Neural cell (in vitro differentiated cells): Measurements from ENCODE around the gene E2F2. TPM values are rescaled to one million over a fixed set of nuclear protein-coding genes. Genes with fewer than 3 reads are reported as not detected.

Experiments used
- H2AFZ ChIP-seq: fragments of 200-600, 300-800 bp; sonication (generic), shearing (Covaris generic); 2 replicates; pipeline ENCODE4 v1.6.0; 2014; ENCODE audit warnings: low read depth, mild to moderate bottlenecking, antibody characterized with exemption, low read length, moderate library complexity
- H3F3A ChIP-seq: fragments of 200-600 bp; shearing (Covaris generic); 2 replicates; pipeline ENCODE4 v1.6.1; 2016; ENCODE audit warnings: mild to moderate bottlenecking, moderate library complexity, mixed read lengths, antibody characterized with exemption, low read length; ENCODE audit not compliant: insufficient read depth, poor library complexity, severe bottlenecking
- H3K27ac ChIP-seq: fragments of 200-600, 300-800 bp; sonication (generic), shearing (Covaris generic); 2 replicates; pipeline ENCODE4 v1.5.1; 2014; ENCODE audit warnings: mild to moderate bottlenecking, low read length, moderate library complexity
- H3K27me3 ChIP-seq: fragments of 300-800, 200-600 bp; sonication (generic), shearing (Covaris generic); 2 replicates; pipeline ENCODE4 v1.6.0; 2014; ENCODE audit warnings: mild to moderate bottlenecking, low read depth, low read length, moderate library complexity; ENCODE audit not compliant: insufficient read depth
- H3K36me3 ChIP-seq: fragments of 300-800, 200-600 bp; sonication (generic), shearing (Covaris generic); 2 replicates; pipeline ENCODE4 v1.5.1; 2014; ENCODE audit warnings: mild to moderate bottlenecking, antibody characterized with exemption, low read length, moderate library complexity; ENCODE audit not compliant: insufficient read depth
- H3K4me2 ChIP-seq: fragments of 300-800, 200-600 bp; sonication (generic), shearing (Covaris generic); 2 replicates; pipeline ENCODE4 v1.6.0; 2014; ENCODE audit warnings: mild to moderate bottlenecking, low read length
- H3K4me3 ChIP-seq: fragments of 300-800, 200-600 bp; sonication (generic), shearing (Covaris generic); 2 replicates; pipeline ENCODE4 v1.5.1; 2014; ENCODE audit warnings: mild to moderate bottlenecking, low read length, moderate library complexity
- H3K79me2 ChIP-seq: fragments of 200-600 bp; shearing (Covaris generic); replicated peaks from 2 replicates; pipeline ENCODE4 v1.6.0; 2014; ENCODE audit warnings: mild to moderate bottlenecking, low read length, moderate library complexity; ENCODE audit not compliant: insufficient read depth
- H3K9ac ChIP-seq: fragments of 300-800, 200-600 bp; sonication (generic), shearing (Covaris generic); 2 replicates; pipeline ENCODE4 v1.6.1; 2016; ENCODE audit warnings: mild to moderate bottlenecking, low read length, mixed read lengths
- H3K9me2 ChIP-seq: fragments of 200-600 bp; shearing (Covaris generic); 2 replicates; pipeline ENCODE4 v1.6.1; 2016; ENCODE audit warnings: mild to moderate bottlenecking, low read length, mixed read lengths; ENCODE audit not compliant: insufficient read depth
- H3K9me3 ChIP-seq: fragments of 200-600, 300-800 bp; sonication (generic), shearing (Covaris generic); 2 replicates; pipeline ENCODE4 v1.6.1; 2016; ENCODE audit warnings: mild to moderate bottlenecking, mixed run types, low read length, moderate library complexity, mixed read lengths
- H4K20me1 ChIP-seq: fragments of 200-600 bp; shearing (Covaris generic); 2 replicates; pipeline ENCODE4 v1.6.1; 2016; ENCODE audit warnings: mild to moderate bottlenecking, mixed run types; ENCODE audit not compliant: insufficient read depth
- EP300 ChIP-seq: fragments of 450-650 bp; conservative IDR thresholded peaks from 2 replicates; pipeline ENCODE4 v1.6.1; 2014; ENCODE audit warnings: antibody characterized with exemption, mild to moderate bottlenecking, moderate library complexity; ENCODE audit not compliant: poor library complexity, severe bottlenecking
- EZH2 ChIP-seq: fragments of 200-600, 300-800 bp; shearing (Covaris generic), sonication (generic); IDR thresholded peaks from 2 replicates; pipeline ENCODE4 v1.6.1; 2014; ENCODE audit warnings: antibody characterized with exemption, low read length, borderline replicate concordance, mild to moderate bottlenecking; ENCODE audit not compliant: insufficient read depth, poor library complexity, severe bottlenecking
- MXI1 ChIP-seq: fragments of 450-650 bp; conservative IDR thresholded peaks from 2 replicates; pipeline ENCODE4 v1.6.1; 2014; ENCODE audit warnings: antibody characterized with exemption, mild to moderate bottlenecking; ENCODE audit not compliant: poor library complexity, severe bottlenecking
- POLR2AphosphoS5 ChIP-seq: IDR thresholded peaks from 2 replicates; pipeline ENCODE4 v1.6.1; 2012
- RAD21 ChIP-seq: fragments of 450-650 bp; conservative IDR thresholded peaks from 2 replicates; pipeline ENCODE4 v1.6.1; 2014; ENCODE audit warnings: antibody characterized with exemption, mild to moderate bottlenecking, moderate library complexity
- SMC3 ChIP-seq: fragments of 450-650 bp; conservative IDR thresholded peaks from 2 replicates; pipeline ENCODE4 v1.6.1; 2014; ENCODE audit warnings: antibody characterized with exemption, mild to moderate bottlenecking, moderate library complexity; ENCODE audit not compliant: poor library complexity
- TAF1 ChIP-seq: IDR thresholded peaks from 2 replicates; pipeline ENCODE4 v1.6.1; 2012; ENCODE audit warnings: low read depth
- polyA plus RNA-seq: library from polyadenylated mRNA; depleted of rRNA; stranded (reverse); fragments of >200 nt; gene quantifications from 2 replicates; pipeline ENCODE4 v1.2.3, GENCODE V29; 2014
- TF ChIP-seq, protein P1 (sequence below): IDR thresholded peaks from 2 replicates; pipeline ENCODE4 v1.6.1; 2012; ENCODE audit warnings: borderline replicate concordance
- TF ChIP-seq, protein P2 (sequence below): fragments of 450-650 bp; IDR thresholded peaks from 2 replicates; pipeline ENCODE4 v1.5.1; 2014; ENCODE audit warnings: antibody characterized with exemption, mild to moderate bottlenecking, moderate library complexity; ENCODE audit not compliant: poor library complexity, severe bottlenecking

The E2F2 gene
- polyA plus RNA-seq, 1 donor from 2014 or later: 0.16 TPM

DNA sequence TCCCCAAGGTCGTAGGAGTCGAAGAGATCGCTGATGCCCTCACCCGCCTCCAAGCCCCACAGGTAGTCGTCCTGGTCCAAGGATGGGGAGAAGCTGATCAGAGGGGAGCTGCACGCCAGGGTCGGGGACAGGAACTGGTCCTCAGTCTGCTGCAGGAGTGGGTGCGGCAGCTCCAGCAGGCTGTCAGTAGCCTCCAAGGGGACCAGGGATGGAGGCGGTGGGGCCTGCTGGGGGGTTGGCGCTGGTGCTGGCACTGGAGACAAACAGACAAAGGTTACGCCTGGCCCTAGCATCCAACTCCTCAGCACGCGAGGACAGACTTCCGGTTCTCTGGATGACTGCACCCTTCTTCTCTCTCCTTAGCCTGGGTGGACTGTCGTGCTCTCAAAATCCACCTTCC lies 21.1 kb downstream of the E2F2 start:
- no peak overlapping the region for H3K9ac ChIP-seq
- no peaks in the 10 kb centered on the region for H3K36me3 ChIP-seq

DNA sequence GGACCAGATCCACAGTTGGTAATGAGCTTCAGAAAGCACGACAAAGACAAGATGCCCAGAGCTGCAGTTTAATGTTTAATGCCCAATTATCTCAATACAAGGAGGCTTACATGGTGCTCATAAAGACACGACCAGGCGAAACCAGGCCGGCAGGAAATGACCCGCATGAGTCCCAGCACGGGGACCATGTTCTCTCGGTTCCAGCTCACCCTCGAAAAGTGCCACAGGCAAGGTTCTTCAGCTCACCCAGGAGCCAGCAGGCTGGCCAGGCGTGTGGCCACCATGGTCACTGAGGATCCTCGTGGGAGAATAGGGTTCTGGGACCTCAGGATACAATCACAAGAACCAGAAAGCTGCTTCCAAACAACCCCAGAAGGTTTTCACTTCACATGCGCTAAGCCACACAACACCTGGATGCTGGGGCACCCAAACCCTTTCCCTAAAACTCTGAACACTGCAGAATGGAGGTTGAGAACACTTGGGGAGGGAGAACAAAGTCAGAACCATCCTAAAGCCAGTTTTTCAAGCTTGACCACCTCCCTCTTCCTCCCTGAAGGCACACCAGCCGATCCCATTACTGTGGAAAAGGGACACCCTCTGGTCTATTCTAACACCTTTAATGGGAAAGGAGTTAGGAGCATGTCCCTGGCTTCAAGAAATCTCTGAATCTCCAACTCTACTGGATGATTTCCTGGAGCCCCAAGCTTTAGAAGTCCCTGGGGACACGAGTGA lies 24.5 kb downstream of the E2F2 start:
- Histone ChIP-seq H4K20me1 (no peaks in the 10 kb centered on the region), H3K9me3 (no peaks in the 10 kb centered on the region), H3K27ac (no peak overlapping the region), H3K4me2 (no peak overlapping the region), H3F3A (no peaks in the 10 kb centered on the region), H3K9me2 (no peaks in the 10 kb centered on the region), H2AFZ (no peak overlapping the region), H3K36me3 (no peaks in the 10 kb centered on the region), H3K27me3 (no peaks in the 10 kb centered on the region), H3K9ac (no peak overlapping the region), H3K79me2 (no peaks in the 10 kb centered on the region), H3K4me3 (no peak overlapping the region)
- TF ChIP-seq, protein P1, sequence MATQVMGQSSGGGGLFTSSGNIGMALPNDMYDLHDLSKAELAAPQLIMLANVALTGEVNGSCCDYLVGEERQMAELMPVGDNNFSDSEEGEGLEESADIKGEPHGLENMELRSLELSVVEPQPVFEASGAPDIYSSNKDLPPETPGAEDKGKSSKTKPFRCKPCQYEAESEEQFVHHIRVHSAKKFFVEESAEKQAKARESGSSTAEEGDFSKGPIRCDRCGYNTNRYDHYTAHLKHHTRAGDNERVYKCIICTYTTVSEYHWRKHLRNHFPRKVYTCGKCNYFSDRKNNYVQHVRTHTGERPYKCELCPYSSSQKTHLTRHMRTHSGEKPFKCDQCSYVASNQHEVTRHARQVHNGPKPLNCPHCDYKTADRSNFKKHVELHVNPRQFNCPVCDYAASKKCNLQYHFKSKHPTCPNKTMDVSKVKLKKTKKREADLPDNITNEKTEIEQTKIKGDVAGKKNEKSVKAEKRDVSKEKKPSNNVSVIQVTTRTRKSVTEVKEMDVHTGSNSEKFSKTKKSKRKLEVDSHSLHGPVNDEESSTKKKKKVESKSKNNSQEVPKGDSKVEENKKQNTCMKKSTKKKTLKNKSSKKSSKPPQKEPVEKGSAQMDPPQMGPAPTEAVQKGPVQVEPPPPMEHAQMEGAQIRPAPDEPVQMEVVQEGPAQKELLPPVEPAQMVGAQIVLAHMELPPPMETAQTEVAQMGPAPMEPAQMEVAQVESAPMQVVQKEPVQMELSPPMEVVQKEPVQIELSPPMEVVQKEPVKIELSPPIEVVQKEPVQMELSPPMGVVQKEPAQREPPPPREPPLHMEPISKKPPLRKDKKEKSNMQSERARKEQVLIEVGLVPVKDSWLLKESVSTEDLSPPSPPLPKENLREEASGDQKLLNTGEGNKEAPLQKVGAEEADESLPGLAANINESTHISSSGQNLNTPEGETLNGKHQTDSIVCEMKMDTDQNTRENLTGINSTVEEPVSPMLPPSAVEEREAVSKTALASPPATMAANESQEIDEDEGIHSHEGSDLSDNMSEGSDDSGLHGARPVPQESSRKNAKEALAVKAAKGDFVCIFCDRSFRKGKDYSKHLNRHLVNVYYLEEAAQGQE: no peak

More for the DNA sequence above, 21.1 kb downstream of the E2F2 start:
- H3F3A ChIP-seq: no peaks in the 10 kb centered on the region
- TF ChIP-seq TAF1: no peak
- no peak for TF ChIP-seq EZH2
- TF ChIP-seq POLR2AphosphoS5: no peak
- no peak for TF ChIP-seq RAD21
- TF ChIP-seq, protein P2, sequence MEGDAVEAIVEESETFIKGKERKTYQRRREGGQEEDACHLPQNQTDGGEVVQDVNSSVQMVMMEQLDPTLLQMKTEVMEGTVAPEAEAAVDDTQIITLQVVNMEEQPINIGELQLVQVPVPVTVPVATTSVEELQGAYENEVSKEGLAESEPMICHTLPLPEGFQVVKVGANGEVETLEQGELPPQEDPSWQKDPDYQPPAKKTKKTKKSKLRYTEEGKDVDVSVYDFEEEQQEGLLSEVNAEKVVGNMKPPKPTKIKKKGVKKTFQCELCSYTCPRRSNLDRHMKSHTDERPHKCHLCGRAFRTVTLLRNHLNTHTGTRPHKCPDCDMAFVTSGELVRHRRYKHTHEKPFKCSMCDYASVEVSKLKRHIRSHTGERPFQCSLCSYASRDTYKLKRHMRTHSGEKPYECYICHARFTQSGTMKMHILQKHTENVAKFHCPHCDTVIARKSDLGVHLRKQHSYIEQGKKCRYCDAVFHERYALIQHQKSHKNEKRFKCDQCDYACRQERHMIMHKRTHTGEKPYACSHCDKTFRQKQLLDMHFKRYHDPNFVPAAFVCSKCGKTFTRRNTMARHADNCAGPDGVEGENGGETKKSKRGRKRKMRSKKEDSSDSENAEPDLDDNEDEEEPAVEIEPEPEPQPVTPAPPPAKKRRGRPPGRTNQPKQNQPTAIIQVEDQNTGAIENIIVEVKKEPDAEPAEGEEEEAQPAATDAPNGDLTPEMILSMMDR: no peak
- TF ChIP-seq, protein P1: no peak
- no peak for TF ChIP-seq SMC3
- TF ChIP-seq EP300: no peak
- TF ChIP-seq MXI1: no peak
- H3K79me2 ChIP-seq: no peaks in the 10 kb centered on the region
- no peak overlapping the region for H3K4me2 ChIP-seq
- H3K27me3 ChIP-seq: no peaks in the 10 kb centered on the region
- no peak overlapping the region for H2AFZ ChIP-seq
- no peaks in the 10 kb centered on the region for H3K9me2 ChIP-seq
- H4K20me1 ChIP-seq: no peaks in the 10 kb centered on the region
- no peak overlapping the region for H3K4me3 ChIP-seq
- H3K27ac ChIP-seq: no peak overlapping the region
- H3K9me3 ChIP-seq: no peaks in the 10 kb centered on the region
